ENCODE data around the gene CNOT6.
A peak's percentile ranks its signal among the peaks of the same experiment; 100 is the strongest.
"Not testable (repeated sequence)": the region's sequence is repeated elsewhere in the genome, so short reads cannot be mapped to it uniquely, and the experiment has no call there.

The CNOT6 gene

GRCh38 chr5:180494060-180494509, at the start of gene CNOT6:
CNOT6 (plus strand) TSS chr5:180494379; CDS start chr5:180529277, 34,898 bp downstream.
- in situ Hi-C loops (cut with HindIII; ENCODE audit: low pct_ligation_motif_present, low pct_unique_long_range_greater_than_20kb, low sequenced_read_pairs) = no loop called here

GRCh38 chr5:180454752-180455151, 39.4 kb upstream of the CNOT6 start:
- in situ Hi-C loops (cut with HindIII; ENCODE audit: low pct_ligation_motif_present, low pct_unique_long_range_greater_than_20kb, low sequenced_read_pairs) = no loop called here
- no peak for DNase-seq

More at GRCh38 chr5:180494060-180494509, at the start of gene CNOT6:
- DNase-seq = peak; percentile 87

GRCh38 chr5:180455872-180456271, 38.3 kb upstream of the CNOT6 start:
- in situ Hi-C loops (cut with HindIII; ENCODE audit: low pct_ligation_motif_present, low pct_unique_long_range_greater_than_20kb, low sequenced_read_pairs) = no loop called here
- no peak for DNase-seq

- DNase-seq = no peak
- in situ Hi-C loops (cut with HindIII; ENCODE audit: low pct_ligation_motif_present, low pct_unique_long_range_greater_than_20kb, low sequenced_read_pairs) = no loop called here
Measured at GRCh38 chr5:180456792-180457191, 37.4 kb upstream of the CNOT6 start.

GRCh38 chr5:180458852-180459673, 35.1 kb upstream of the CNOT6 start:
- DNase-seq; in situ Hi-C loops (cut with HindIII; ENCODE audit: low pct_ligation_motif_present, low pct_unique_long_range_greater_than_20kb, low sequenced_read_pairs): not testable (repeated sequence)

- in situ Hi-C loops (cut with HindIII; ENCODE audit: low pct_ligation_motif_present, low pct_unique_long_range_greater_than_20kb, low sequenced_read_pairs); DNase-seq: not testable (repeated sequence)
Measured at GRCh38 chr5:180459674-180460142, 34.5 kb upstream of the CNOT6 start.

- in situ Hi-C loops (cut with HindIII; ENCODE audit: low pct_ligation_motif_present, low pct_unique_long_range_greater_than_20kb, low sequenced_read_pairs) = no loop called here
- DNase-seq = no peak
Measured at GRCh38 chr5:180460834-180461233, 33.3 kb upstream of the CNOT6 start.

- DNase-seq = no peak
- in situ Hi-C loops (cut with HindIII; ENCODE audit: low pct_ligation_motif_present, low pct_unique_long_range_greater_than_20kb, low sequenced_read_pairs) = no loop called here
Measured at GRCh38 chr5:180461303-180461702, 32.9 kb upstream of the CNOT6 start.

- no peak for DNase-seq
- in situ Hi-C loops (cut with HindIII; ENCODE audit: low pct_ligation_motif_present, low pct_unique_long_range_greater_than_20kb, low sequenced_read_pairs) = no loop called here
Measured at GRCh38 chr5:180463216-180463900, 30.8 kb upstream of the CNOT6 start.

GRCh38 chr5:180463916-180464602, 30.1 kb upstream of the CNOT6 start:
- DNase-seq = no peak
- in situ Hi-C loops (cut with HindIII; ENCODE audit: low pct_ligation_motif_present, low pct_unique_long_range_greater_than_20kb, low sequenced_read_pairs) = no loop called here

GRCh38 chr5:180464603-180464970, 29.6 kb upstream of the CNOT6 start:
- in situ Hi-C loops (cut with HindIII; ENCODE audit: low pct_ligation_motif_present, low pct_unique_long_range_greater_than_20kb, low sequenced_read_pairs) = no loop called here
- no peak for DNase-seq

- in situ Hi-C loops (cut with HindIII; ENCODE audit: low pct_ligation_motif_present, low pct_unique_long_range_greater_than_20kb, low sequenced_read_pairs) = not testable (repeated sequence)
Measured at GRCh38 chr5:180465052-180465451, 29.1 kb upstream of the CNOT6 start.

GRCh38 chr5:180466316-180466715, 27.9 kb upstream of the CNOT6 start:
- DNase-seq = no peak
- in situ Hi-C loops (cut with HindIII; ENCODE audit: low pct_ligation_motif_present, low pct_unique_long_range_greater_than_20kb, low sequenced_read_pairs) = no loop called here

More at GRCh38 chr5:180465052-180465451, 29.1 kb upstream of the CNOT6 start:
- not testable (repeated sequence) for DNase-seq

- in situ Hi-C loops (cut with HindIII; ENCODE audit: low pct_ligation_motif_present, low pct_unique_long_range_greater_than_20kb, low sequenced_read_pairs) = no loop called here
- no peak for DNase-seq
Measured at GRCh38 chr5:180467028-180467975, 26.9 kb upstream of the CNOT6 start.

GRCh38 chr5:180467989-180468731, 26.0 kb upstream of the CNOT6 start:
- in situ Hi-C loops (cut with HindIII; ENCODE audit: low pct_ligation_motif_present, low pct_unique_long_range_greater_than_20kb, low sequenced_read_pairs) = no loop called here
- no peak for DNase-seq

GRCh38 chr5:180468732-180469585, 25.2 kb upstream of the CNOT6 start:
- DNase-seq = no peak
- in situ Hi-C loops (cut with HindIII; ENCODE audit: low pct_ligation_motif_present, low pct_unique_long_range_greater_than_20kb, low sequenced_read_pairs) = no loop called here

- no peak for DNase-seq
- in situ Hi-C loops (cut with HindIII; ENCODE audit: low pct_ligation_motif_present, low pct_unique_long_range_greater_than_20kb, low sequenced_read_pairs) = no loop called here
Measured at GRCh38 chr5:180469586-180469865, 24.7 kb upstream of the CNOT6 start.
